WTC11 (cell line): ENCODE data around the gene ASGR1. TPM values are rescaled to one million over a fixed set of nuclear protein-coding genes. Genes with fewer than 3 reads are reported as not detected.
A peak's percentile ranks its signal among the peaks of the same experiment; 100 is the strongest.

ENCODE experiments used
- ATAC-seq: fragments of 200-7000 bp; cut with Tn5 transposase; 2 replicates; pipeline ENCODE4 v1.10.0; 2021; ENCODE audit warnings: mild to moderate bottlenecking, moderate library complexity
- CTCF ChIA-PET: fragments of 300-600 bp; sonication (Branson Sonifier 250); formaldehyde crosslinking; loops from one replicate; lab custom pipeline; 2021; ENCODE audit warnings: antibody characterized with exemption; lab: Charles Lee
- POLR2A ChIA-PET: fragments of 350-600 bp; sonication (Branson Sonifier 250); formaldehyde crosslinking; loops from one replicate; lab custom pipeline; 2021; ENCODE audit warnings: antibody characterized with exemption; lab: Charles Lee
- DNase-seq: peaks from one replicate; pipeline ENCODE4 v3.0.0; 2021; ENCODE audit warnings: low spot score
- H3K27ac Mint-ChIP-seq: 2 replicates; pipeline ENCODE4 v1.8.0; 2021; ENCODE audit warnings: mixed read lengths
- H3K27me3 Mint-ChIP-seq: 2 replicates; pipeline ENCODE4 v1.8.0; 2021; ENCODE audit warnings: low read depth, mild to moderate bottlenecking, moderate library complexity, mixed read lengths
- H3K36me3 Mint-ChIP-seq: 2 replicates; pipeline ENCODE4 v1.8.0; 2021; ENCODE audit warnings: mixed read lengths
- H3K4me1 Mint-ChIP-seq: 2 replicates; pipeline ENCODE4 v1.8.0; 2022; ENCODE audit warnings: mixed read lengths
- H3K4me3 Mint-ChIP-seq: 2 replicates; pipeline ENCODE4 v1.8.0; 2021; ENCODE audit warnings: mild to moderate bottlenecking, moderate library complexity, mixed read lengths
- H3K9me3 Mint-ChIP-seq: 2 replicates; pipeline ENCODE4 v1.8.0; 2021; ENCODE audit warnings: mixed read lengths
- AFF4 ChIP-seq: sonication (generic); formaldehyde crosslinking; IDR thresholded peaks from 2 replicates; pipeline ENCODE4 v1.8.1; 2023; ENCODE audit warnings: mild to moderate bottlenecking, missing genetic modification reagents, borderline replicate concordance
- ETV6 ChIP-seq: sonication (generic); formaldehyde crosslinking; IDR thresholded peaks from 2 replicates; pipeline ENCODE4 v1.8.1; 2022; ENCODE audit warnings: mild to moderate bottlenecking, missing genetic modification reagents
- FOXJ3 ChIP-seq: sonication (generic); formaldehyde crosslinking; IDR thresholded peaks from 2 replicates; pipeline ENCODE4 v1.9.0; 2021; ENCODE audit warnings: missing genetic modification reagents, mild to moderate bottlenecking, borderline replicate concordance
- GTF2I ChIP-seq: fragments of 250-450 bp; sonication (Bioruptor Pico); conservative IDR thresholded peaks from 2 replicates; pipeline ENCODE4 v1.4.0; 2021; ENCODE audit warnings: mild to moderate bottlenecking
- MXD4 ChIP-seq: fragments of 250-450 bp; sonication (Bioruptor Pico); IDR thresholded peaks from 2 replicates; pipeline ENCODE4 v1.8.0; 2021; ENCODE audit warnings: mild to moderate bottlenecking, moderate library complexity, borderline replicate concordance
- MYBL2 ChIP-seq: sonication (generic); formaldehyde crosslinking; IDR thresholded peaks from 2 replicates; pipeline ENCODE4 v1.8.1; 2023; ENCODE audit warnings: mild to moderate bottlenecking, moderate library complexity, missing genetic modification reagents
- NFATC4 ChIP-seq: fragments of 250-450 bp; sonication (Bioruptor Pico); IDR thresholded peaks from 2 replicates; pipeline ENCODE4 v1.9.0; 2021; ENCODE audit warnings: mild to moderate bottlenecking
- NFE2L1 ChIP-seq: sonication (generic); formaldehyde crosslinking; IDR thresholded peaks from 2 replicates; pipeline ENCODE4 v1.8.1; 2023; ENCODE audit warnings: missing genetic modification reagents
- NFYB ChIP-seq: sonication (generic); formaldehyde crosslinking; conservative IDR thresholded peaks from 2 replicates; pipeline ENCODE4 v1.8.0; 2022; ENCODE audit warnings: low read depth, missing genetic modification reagents
- USF1 ChIP-seq: sonication (generic); formaldehyde crosslinking; IDR thresholded peaks from 2 replicates; pipeline ENCODE4 v1.8.0; 2022; ENCODE audit warnings: mild to moderate bottlenecking, missing genetic modification reagents
- ZNF317 ChIP-seq: sonication (generic); formaldehyde crosslinking; IDR thresholded peaks from 2 replicates; pipeline ENCODE4 v1.8.1; 2023; ENCODE audit warnings: low read depth, mild to moderate bottlenecking, moderate library complexity, missing genetic modification reagents, borderline replicate concordance
- ZNF416 ChIP-seq: fragments of 250-450 bp; sonication (Bioruptor Pico); IDR thresholded peaks from 2 replicates; pipeline ENCODE4 v1.9.0; 2021; ENCODE audit warnings: mild to moderate bottlenecking, inconsistent platforms
- ZNF532 ChIP-seq: fragments of 250-450 bp; sonication (Bioruptor Pico); IDR thresholded peaks from 2 replicates; pipeline ENCODE4 v1.9.0; 2021; ENCODE audit warnings: mild to moderate bottlenecking, borderline replicate concordance
- total RNA-seq: library from RNA; stranded (reverse); gene quantifications from 3 replicates; pipeline ENCODE4 v1.2.3, GENCODE V29; 2021
- TF ChIP-seq, protein P1 (sequence below): sonication (generic); formaldehyde crosslinking; IDR thresholded peaks from 2 replicates; pipeline ENCODE4 v1.8.1; 2023; ENCODE audit warnings: mild to moderate bottlenecking, missing genetic modification reagents, moderate library complexity
- TF ChIP-seq, protein P2 (sequence below): sonication (generic); formaldehyde crosslinking; IDR thresholded peaks from 2 replicates; pipeline ENCODE4 v1.8.1; 2022; ENCODE audit warnings: mild to moderate bottlenecking, moderate library complexity, missing genetic modification reagents
- TF ChIP-seq, protein P3 (sequence below): sonication (generic); formaldehyde crosslinking; IDR thresholded peaks from 2 replicates; pipeline ENCODE4 v1.8.0; 2022; ENCODE audit warnings: mild to moderate bottlenecking, missing genetic modification reagents
- TF ChIP-seq, protein P4 (sequence below): sonication (generic); formaldehyde crosslinking; IDR thresholded peaks from 2 replicates; pipeline ENCODE4 v1.8.1; 2023; ENCODE audit warnings: mild to moderate bottlenecking, missing genetic modification reagents, moderate library complexity

Gene ASGR1
- total RNA-seq, 1 experiment from 2014 or later: 13.3 TPM

- peaks cover 11% of the 10 kb centered on the region for H3K36me3 Mint-ChIP-seq
- ChIA-PET POLR2A (interaction anchor here (0.6 to 2.1 kb wide), 10 partner anchors 10 to 185 kb away, joined by 3 to 9 read pairs (median 6); partner anchors contain the start of genes CTDNEP1, DVL2, PHF23 and SLC16A13), CTCF (interaction anchor here (0.6 to 4.8 kb wide), 22 partner anchors 10 to 340 kb away, joined by 3 to 36 read pairs (median 4); partner anchors contain the start of genes ACAP1, DVL2, GABARAP and PHF23)
- H3K4me3 Mint-ChIP-seq: peak overlapping the region; percentile 89
- H3K9me3 Mint-ChIP-seq: no peaks in the 10 kb centered on the region
- peak overlapping the region; percentile 93 for H3K27ac Mint-ChIP-seq
- H3K4me1 Mint-ChIP-seq: peaks cover 43% of the 10 kb centered on the region
- DNase-seq (peak; percentile 69), ATAC-seq (peak; percentile 50)
- peaks cover 4% of the 10 kb centered on the region; the same call in 1 of the 2 replicates for H3K27me3 Mint-ChIP-seq
- 0 out of 2 replicates have a peak, but pooled peaks have one; percentile 19 for TF ChIP-seq ZNF416 (CRISPR knock-in tag)
- TF ChIP-seq NFE2L1 (CRISPR knock-in tag): no peak
- TF ChIP-seq GTF2I (CRISPR knock-in tag): no peak
- TF ChIP-seq NFYB: no peak
- TF ChIP-seq, protein P1, sequence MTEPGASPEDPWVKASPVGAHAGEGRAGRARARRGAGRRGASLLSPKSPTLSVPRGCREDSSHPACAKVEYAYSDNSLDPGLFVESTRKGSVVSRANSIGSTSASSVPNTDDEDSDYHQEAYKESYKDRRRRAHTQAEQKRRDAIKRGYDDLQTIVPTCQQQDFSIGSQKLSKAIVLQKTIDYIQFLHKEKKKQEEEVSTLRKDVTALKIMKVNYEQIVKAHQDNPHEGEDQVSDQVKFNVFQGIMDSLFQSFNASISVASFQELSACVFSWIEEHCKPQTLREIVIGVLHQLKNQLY (CRISPR knock-in tag): 0 out of 2 replicates have a peak, but pooled peaks have one; percentile 43
- TF ChIP-seq NFATC4 (CRISPR knock-in tag): 0 out of 2 replicates have a peak, but pooled peaks have one; percentile 33
- no peak for TF ChIP-seq FOXJ3 (CRISPR knock-in tag)
- TF ChIP-seq, protein P2, sequence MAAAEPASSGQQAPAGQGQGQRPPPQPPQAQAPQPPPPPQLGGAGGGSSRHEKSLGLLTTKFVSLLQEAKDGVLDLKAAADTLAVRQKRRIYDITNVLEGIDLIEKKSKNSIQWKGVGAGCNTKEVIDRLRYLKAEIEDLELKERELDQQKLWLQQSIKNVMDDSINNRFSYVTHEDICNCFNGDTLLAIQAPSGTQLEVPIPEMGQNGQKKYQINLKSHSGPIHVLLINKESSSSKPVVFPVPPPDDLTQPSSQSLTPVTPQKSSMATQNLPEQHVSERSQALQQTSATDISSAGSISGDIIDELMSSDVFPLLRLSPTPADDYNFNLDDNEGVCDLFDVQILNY: peak; percentile 52; the same call in 1 of the 2 replicates
- TF ChIP-seq USF1: no peak
- TF ChIP-seq ZNF532: 0 out of 2 replicates have a peak, but pooled peaks have one; percentile 14
Observed at GRCh38 chr17:7220593-7221277, 41.6 kb upstream of the ASGR1 start.

- DNase-seq: peak; percentile 90
- peaks cover 48% of the 10 kb centered on the region for H3K4me1 Mint-ChIP-seq
- peak within 1 kb of the TSS; percentile 89 for H3K4me3 Mint-ChIP-seq
- peak within 1 kb of the TSS; percentile 93 for H3K27ac Mint-ChIP-seq
- H3K9me3 Mint-ChIP-seq: no peaks in the 10 kb centered on the region
- POLR2A ChIA-PET: interaction anchor here (0.6 to 2.1 kb wide), 16 partner anchors 8 to 184 kb away, joined by 3 to 9 read pairs (median 4); partner anchors contain the start of genes CTDNEP1, DVL2, GABARAP and PHF23
- ATAC-seq: peak; percentile 58
- peaks cover 4% of the 10 kb centered on the region; the same call in 1 of the 2 replicates for H3K27me3 Mint-ChIP-seq
- peaks cover 11% of the 10 kb centered on the region for H3K36me3 Mint-ChIP-seq
- CTCF ChIA-PET: interaction anchor here (0.6 to 4.8 kb wide), 21 partner anchors 10 to 341 kb away, joined by 3 to 36 read pairs (median 4); partner anchors contain the start of genes ACAP1, DVL2, GABARAP and PHF23
- TF ChIP-seq ZNF317 (CRISPR knock-in tag) (no peak), AFF4 (0 out of 2 replicates have a peak, but pooled peaks have one; percentile 26), ETV6 (CRISPR knock-in tag) (no peak; the same call in none of the 2 replicates), GTF2I (CRISPR knock-in tag) (no peak), MXD4 (CRISPR knock-in tag) (no peak), MYBL2 (CRISPR knock-in tag) (peak; percentile 75; the same call in 1 of the 2 replicates)
- TF ChIP-seq, protein P3, sequence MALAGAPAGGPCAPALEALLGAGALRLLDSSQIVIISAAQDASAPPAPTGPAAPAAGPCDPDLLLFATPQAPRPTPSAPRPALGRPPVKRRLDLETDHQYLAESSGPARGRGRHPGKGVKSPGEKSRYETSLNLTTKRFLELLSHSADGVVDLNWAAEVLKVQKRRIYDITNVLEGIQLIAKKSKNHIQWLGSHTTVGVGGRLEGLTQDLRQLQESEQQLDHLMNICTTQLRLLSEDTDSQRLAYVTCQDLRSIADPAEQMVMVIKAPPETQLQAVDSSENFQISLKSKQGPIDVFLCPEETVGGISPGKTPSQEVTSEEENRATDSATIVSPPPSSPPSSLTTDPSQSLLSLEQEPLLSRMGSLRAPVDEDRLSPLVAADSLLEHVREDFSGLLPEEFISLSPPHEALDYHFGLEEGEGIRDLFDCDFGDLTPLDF (CRISPR knock-in tag): no peak
- TF ChIP-seq, protein P4, sequence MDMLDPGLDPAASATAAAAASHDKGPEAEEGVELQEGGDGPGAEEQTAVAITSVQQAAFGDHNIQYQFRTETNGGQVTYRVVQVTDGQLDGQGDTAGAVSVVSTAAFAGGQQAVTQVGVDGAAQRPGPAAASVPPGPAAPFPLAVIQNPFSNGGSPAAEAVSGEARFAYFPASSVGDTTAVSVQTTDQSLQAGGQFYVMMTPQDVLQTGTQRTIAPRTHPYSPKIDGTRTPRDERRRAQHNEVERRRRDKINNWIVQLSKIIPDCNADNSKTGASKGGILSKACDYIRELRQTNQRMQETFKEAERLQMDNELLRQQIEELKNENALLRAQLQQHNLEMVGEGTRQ (CRISPR knock-in tag): peak; percentile 38
- TF ChIP-seq, protein P2: no peak
Observed at GRCh38 chr17:7219812-7220592, 40.8 kb upstream of the ASGR1 start, which contains the start of the genes ACADVL and DLG4. Gene ACADVL (plus strand): TSS chr17:7219938. CDS start chr17:7219985, 47 bp downstream. Gene DLG4 (minus strand): TSS chr17:7219836.
